DOHH2 (cell line): ENCODE data around the gene PSG7.
"Not testable (repeated sequence)": the region's sequence is repeated elsewhere in the genome, so short reads cannot be mapped to it uniquely, and the experiment has no call there.

Source experiments
- H3F3A ChIP-seq: fragments of 200-600 bp; sonication (generic), shearing (Covaris generic); 2 replicates; pipeline ENCODE4 v1.6.0; 2016; ENCODE audit warnings: antibody characterized with exemption, mild to moderate bottlenecking; ENCODE audit not compliant: control insufficient read depth, insufficient read depth
- H3K27ac ChIP-seq: fragments of 200-600 bp; sonication (generic); 2 replicates; pipeline ENCODE4 v1.5.1; 2014; ENCODE audit warnings: low read depth, mild to moderate bottlenecking, low read length, moderate library complexity
- H3K27me3 ChIP-seq: fragments of 200-600 bp; sonication (generic); 2 replicates; pipeline ENCODE4 v1.6.1; 2014; ENCODE audit warnings: mild to moderate bottlenecking, low read length, mixed read lengths; ENCODE audit not compliant: control insufficient read depth
- H3K36me3 ChIP-seq: fragments of 200-600 bp; sonication (generic); 2 replicates; pipeline ENCODE4 v1.6.1; 2014; ENCODE audit warnings: mild to moderate bottlenecking, low read length, moderate library complexity, mixed read lengths; ENCODE audit not compliant: control insufficient read depth
- H3K4me1 ChIP-seq: fragments of 200-600 bp; sonication (generic); 2 replicates; pipeline ENCODE4 v1.6.1; 2014; ENCODE audit warnings: mild to moderate bottlenecking, low read length, mixed read lengths; ENCODE audit not compliant: control insufficient read depth
- H3K4me2 ChIP-seq: fragments of 200-600 bp; sonication (generic); 2 replicates; pipeline ENCODE4 v1.6.0; 2014; ENCODE audit warnings: mild to moderate bottlenecking, low read length, moderate library complexity
- H3K4me3 ChIP-seq: fragments of 200-600 bp; sonication (generic); 2 replicates; pipeline ENCODE4 v1.5.1; 2014; ENCODE audit warnings: mild to moderate bottlenecking, low read length, mixed read lengths
- H3K79me2 ChIP-seq: fragments of 200-600 bp; sonication (generic); 2 replicates; pipeline ENCODE4 v1.6.1; 2014; ENCODE audit warnings: mild to moderate bottlenecking, low read length, mixed read lengths; ENCODE audit not compliant: control insufficient read depth
- H3K9me2 ChIP-seq: fragments of 200-600 bp; sonication (generic); replicated peaks from 2 replicates; pipeline ENCODE4 v1.6.1; 2014; ENCODE audit warnings: mild to moderate bottlenecking, low read length, mixed read lengths; ENCODE audit not compliant: control insufficient read depth
- H3K9me3 ChIP-seq: fragments of 200-600 bp; sonication (generic); 2 replicates; pipeline ENCODE4 v1.6.1; 2014; ENCODE audit warnings: antibody characterized with exemption, low read length, mixed read lengths; ENCODE audit not compliant: control insufficient read depth, insufficient read depth
- H4K20me1 ChIP-seq: fragments of 200-600 bp; sonication (generic); 2 replicates; pipeline ENCODE4 v1.6.0; 2014; ENCODE audit warnings: low read depth, mild to moderate bottlenecking, antibody characterized with exemption, low read length, moderate library complexity; ENCODE audit not compliant: control insufficient read depth, insufficient read depth
- CTCF ChIP-seq: fragments of 200-600 bp; sonication (generic); IDR thresholded peaks from one replicate; pipeline ENCODE4 v1.5.1; 2014; ENCODE audit warnings: antibody characterized with exemption, mild to moderate bottlenecking, low read depth, low read length; ENCODE audit not compliant: poor library complexity, severe bottlenecking
- EZH2phosphoT487 ChIP-seq: fragments of 200-600 bp; sonication (generic); IDR thresholded peaks from 2 replicates; pipeline ENCODE4 v1.6.1; 2017; ENCODE audit warnings: borderline replicate concordance, mild to moderate bottlenecking, antibody characterized with exemption, low read length, moderate library complexity, mixed read lengths

The PSG7 gene

GRCh38 chr19:42961119-42961518 is 24.1 kb upstream of the PSG7 start:
- Histone ChIP-seq H3K36me3 (no peaks in the 10 kb centered on the region), H3K9me3 (no peaks in the 10 kb centered on the region), H3K4me3 (no peak overlapping the region), H4K20me1 (no peaks in the 10 kb centered on the region), H3K27me3 (no peaks in the 10 kb centered on the region), H3K9me2 (no peaks in the 10 kb centered on the region), H3F3A (no peaks in the 10 kb centered on the region), H3K4me1 (no peaks in the 10 kb centered on the region), H3K79me2 (no peaks in the 10 kb centered on the region), H3K27ac (no peak overlapping the region), H3K4me2 (no peak overlapping the region)
- TF ChIP-seq EZH2phosphoT487 (no peak), CTCF (no peak)

DNA sequence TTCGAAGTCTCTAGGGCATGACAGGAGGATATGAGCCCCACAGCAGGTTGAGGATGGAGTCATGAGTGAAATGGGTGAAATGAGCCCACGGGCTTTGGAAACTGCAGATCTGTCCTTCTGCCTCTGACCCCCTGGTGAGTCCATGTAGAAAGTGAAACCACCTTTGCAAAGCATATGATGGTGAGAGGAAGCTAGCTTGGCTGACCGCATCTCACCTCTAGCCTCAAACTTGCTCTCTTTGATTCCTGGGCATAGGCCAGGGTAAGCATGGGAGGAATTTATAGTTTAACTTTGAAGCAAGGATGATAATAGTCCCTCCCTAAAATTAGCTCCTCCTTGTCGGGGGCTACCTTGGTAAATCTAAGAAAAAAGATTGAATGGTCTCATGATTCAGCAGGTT is 15.1 kb upstream of the PSG7 start:
- H3K79me2 ChIP-seq, H3K36me3 ChIP-seq, H3K4me1 ChIP-seq, H3K4me3 ChIP-seq, H4K20me1 ChIP-seq, H3K9me2 ChIP-seq, H3K27me3 ChIP-seq, H3K9me3 ChIP-seq, H3K27ac ChIP-seq, H3K4me2 ChIP-seq, H3F3A ChIP-seq: not testable (repeated sequence)

GRCh38 chr19:42951476-42951875 is 14.5 kb upstream of the PSG7 start:
- H3K79me2 ChIP-seq, H3K27ac ChIP-seq: not testable (repeated sequence)

GRCh38 chr19:42942187-42942789 is 5.3 kb upstream of the PSG7 start:
- no peak overlapping the region for H3K4me2 ChIP-seq
- H3K27ac ChIP-seq: no peak overlapping the region
- H4K20me1 ChIP-seq: no peaks in the 10 kb centered on the region
- no peaks in the 10 kb centered on the region for H3K79me2 ChIP-seq
- H3F3A ChIP-seq: no peaks in the 10 kb centered on the region
- H3K27me3 ChIP-seq: no peaks in the 10 kb centered on the region
- H3K9me2 ChIP-seq: no peaks in the 10 kb centered on the region
- no peak for TF ChIP-seq EZH2phosphoT487
- peak; percentile 40 for TF ChIP-seq CTCF
- no peaks in the 10 kb centered on the region for H3K36me3 ChIP-seq
- H3K4me3 ChIP-seq: no peak overlapping the region
- no peaks in the 10 kb centered on the region for H3K4me1 ChIP-seq
- no peaks in the 10 kb centered on the region for H3K9me3 ChIP-seq

More at GRCh38 chr19:42951476-42951875, 14.5 kb upstream of the PSG7 start:
- not testable (repeated sequence) for H3K4me2 ChIP-seq, H3K4me3 ChIP-seq, H3K4me1 ChIP-seq, H3K36me3 ChIP-seq, H3K9me3 ChIP-seq, H3K9me2 ChIP-seq, H3F3A ChIP-seq, H3K27me3 ChIP-seq, H4K20me1 ChIP-seq

DNA sequence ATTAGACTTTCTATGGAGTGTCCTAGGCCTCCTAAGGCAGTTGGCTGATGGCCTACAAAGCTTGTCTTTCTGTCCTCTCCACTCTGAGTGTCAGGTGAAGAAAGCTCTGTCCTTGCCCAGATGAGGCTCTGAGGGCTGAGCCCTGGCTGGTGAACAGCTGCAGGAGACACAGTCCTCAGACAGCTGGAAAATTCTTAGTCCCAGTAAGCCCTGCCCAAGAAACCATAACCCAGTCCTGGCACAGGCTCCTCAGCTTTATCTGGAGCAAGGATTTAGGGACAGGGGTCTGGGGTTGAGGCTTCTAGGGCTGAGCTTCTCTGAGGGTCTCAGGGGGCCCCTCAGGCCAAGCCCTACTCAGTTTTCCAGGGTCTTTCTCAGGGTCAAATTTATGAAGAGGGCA is 2.3 kb downstream of the PSG7 start:
- not testable (repeated sequence) for H3F3A ChIP-seq, H3K36me3 ChIP-seq, H4K20me1 ChIP-seq, H3K4me3 ChIP-seq, H3K27me3 ChIP-seq, H3K9me3 ChIP-seq, H3K4me1 ChIP-seq, H3K9me2 ChIP-seq, H3K4me2 ChIP-seq, H3K79me2 ChIP-seq, H3K27ac ChIP-seq

GRCh38 chr19:42934183-42934582 is 2.8 kb downstream of the PSG7 start:
- H3K9me2 ChIP-seq, H3K4me3 ChIP-seq, H3K9me3 ChIP-seq, H3K27me3 ChIP-seq, H3K4me2 ChIP-seq, H3K27ac ChIP-seq, H4K20me1 ChIP-seq, H3K79me2 ChIP-seq, H3K4me1 ChIP-seq, H3F3A ChIP-seq, H3K36me3 ChIP-seq: not testable (repeated sequence)

- H3K27ac ChIP-seq, H3K36me3 ChIP-seq, H4K20me1 ChIP-seq, H3K4me2 ChIP-seq, H3K79me2 ChIP-seq, H3K9me2 ChIP-seq, H3F3A ChIP-seq, H3K9me3 ChIP-seq, H3K4me3 ChIP-seq, H3K4me1 ChIP-seq, H3K27me3 ChIP-seq: not testable (repeated sequence)
Measured at GRCh38 chr19:42933412-42933811, 3.6 kb downstream of the PSG7 start.
